HG03520 (cell line): ENCODE data around the gene NCOA1.

Experiments used
- ATAC-seq: cut with Tn5 transposase; IDR thresholded peaks from one replicate; pipeline ENCODE4 v1.9.1; 2021; ENCODE audit warnings: mild to moderate bottlenecking, moderate library complexity; ENCODE audit not compliant: unreplicated experiment

NCOA1 gene

GRCh38 chr2:24501813-24502212 is 10.8 kb downstream of the NCOA1 start:
- ATAC-seq: no peak

GRCh38 chr2:24505534-24506275 is 14.7 kb downstream of the NCOA1 start:
- no peak for ATAC-seq

GRCh38 chr2:24507549-24507948 is 16.5 kb downstream of the NCOA1 start:
- ATAC-seq: no peak

- no peak for ATAC-seq
These were observed 17.8 kb downstream of the NCOA1 start for GRCh38 chr2:24508878-24509277.

- peak; percentile 83 for ATAC-seq
These were observed 18.4 kb downstream of the NCOA1 start for GRCh38 chr2:24509425-24509824.

- peak; percentile 34 for ATAC-seq
These were observed 18.8 kb downstream of the NCOA1 start for GRCh38 chr2:24509840-24510239.

GRCh38 chr2:24510771-24511170 is 19.7 kb downstream of the NCOA1 start:
- ATAC-seq: no peak

- ATAC-seq: no peak
These were observed 20.1 kb downstream of the NCOA1 start for GRCh38 chr2:24511198-24511597.

- no peak for ATAC-seq
These were observed 20.8 kb downstream of the NCOA1 start for GRCh38 chr2:24511894-24512293.

- no peak for ATAC-seq
These were observed 21.4 kb downstream of the NCOA1 start for GRCh38 chr2:24512404-24512803.

GRCh38 chr2:24512831-24513230 is 21.8 kb downstream of the NCOA1 start:
- ATAC-seq: no peak

- ATAC-seq: no peak
These were observed 22.4 kb downstream of the NCOA1 start for GRCh38 chr2:24513281-24514071.

- ATAC-seq: no peak
These were observed 23.8 kb downstream of the NCOA1 start for GRCh38 chr2:24514820-24515219.

- ATAC-seq: no peak
These were observed 24.3 kb downstream of the NCOA1 start for GRCh38 chr2:24515335-24515734.

- no peak for ATAC-seq
These were observed 24.8 kb downstream of the NCOA1 start for GRCh38 chr2:24515831-24516230.

GRCh38 chr2:24517247-24517646 is 26.2 kb downstream of the NCOA1 start:
- ATAC-seq: no peak

GRCh38 chr2:24520175-24520574 is 29.1 kb downstream of the NCOA1 start:
- no peak for ATAC-seq

- ATAC-seq: no peak
These were observed 30.3 kb downstream of the NCOA1 start for GRCh38 chr2:24521162-24521857.

- ATAC-seq: no peak
These were observed 31.1 kb downstream of the NCOA1 start for GRCh38 chr2:24521975-24522639.

- no peak for ATAC-seq
These were observed 36.5 kb downstream of the NCOA1 start for GRCh38 chr2:24527536-24527935.

- ATAC-seq: no peak
These were observed 39.7 kb downstream of the NCOA1 start for GRCh38 chr2:24530796-24531195.
